LNCAP (cell line): ENCODE data around the gene UBR4.

Experiments used
- CTCF ChIP-seq: fragments of 450-650 bp; IDR thresholded peaks from 2 replicates; pipeline ENCODE4 v1.5.1; 2017; ENCODE audit warnings: mild to moderate bottlenecking

The UBR4 gene

GRCh38 chr1:19064906-19065450 is 145.1 kb downstream of the UBR4 start:
- TF ChIP-seq CTCF = no peak

- TF ChIP-seq CTCF = no peak
These were observed 146.9 kb downstream of the UBR4 start for GRCh38 chr1:19063122-19063521.

- TF ChIP-seq CTCF = no peak
These were observed 147.6 kb downstream of the UBR4 start for GRCh38 chr1:19062258-19063029.

GRCh38 chr1:19061798-19062197 is 148.3 kb downstream of the UBR4 start:
- no peak for TF ChIP-seq CTCF

GRCh38 chr1:19061343-19061742 is 148.7 kb downstream of the UBR4 start:
- TF ChIP-seq CTCF = no peak

GRCh38 chr1:19059773-19060172 is 150.3 kb downstream of the UBR4 start:
- TF ChIP-seq CTCF = no peak

GRCh38 chr1:19058476-19058797 is 151.6 kb downstream of the UBR4 start:
- no peak for TF ChIP-seq CTCF
